Caco-2 (cell line): Measurements from ENCODE around the gene SRPRB. TPM values are rescaled to one million over a fixed set of nuclear protein-coding genes. Genes with fewer than 3 reads are reported as not detected.

Experiments
- BruUV-seq: library from RNA; stranded (reverse); fragments of 400-500 nt; replicated peaks from 2 replicates; lab custom pipeline; 2021; lab: Mats Ljungman, UMichigan
- CTCF ChIA-PET: fragments of 300-600 bp; sonication (Branson Sonifier 250); formaldehyde crosslinking; loops from one replicate; lab custom pipeline; 2022; ENCODE audit warnings: antibody characterized with exemption; lab: Charles Lee
- POLR2A ChIA-PET: fragments of 300-600 bp; sonication (Branson Sonifier 250); formaldehyde crosslinking; loops from one replicate; lab custom pipeline; 2022; ENCODE audit warnings: antibody characterized with exemption; lab: Charles Lee
- DNase-seq, 2 experiments: peaks; one replicate each; pipeline versions ENCODE4 v3.0.0 to v3.0.0-alpha.2; 2020 to 2022
- H3K27me3 ChIP-seq: replicated peaks from 2 replicates; pipeline ENCODE4 v1.6.0; 2011; ENCODE audit warnings: low read length; ENCODE audit not compliant: control insufficient read depth, insufficient read depth
- H3K36me3 ChIP-seq: 2 replicates; pipeline ENCODE4 v1.5.1; 2011; ENCODE audit warnings: low read length; ENCODE audit not compliant: control insufficient read depth, insufficient read depth
- H3K4me1 ChIP-seq: fragments of 250-450 bp; sonication (Bioruptor Pico); 2 replicates; pipeline ENCODE4 v1.5.1; 2020; ENCODE audit warnings: mild to moderate bottlenecking
- H3K4me3 ChIP-seq: 2 replicates; pipeline ENCODE4 v1.5.1; 2011; ENCODE audit warnings: low read depth, mild to moderate bottlenecking, control low read depth, low read length
- H3K9me3 ChIP-seq: fragments of 250-450 bp; sonication (Bioruptor Pico); 2 replicates; pipeline ENCODE4 v1.5.1; 2020; ENCODE audit warnings: mild to moderate bottlenecking, moderate library complexity
- H3K27ac Mint-ChIP-seq: one replicate; pipeline ENCODE4 v1.8.0; 2022; ENCODE audit warnings: mixed read lengths; ENCODE audit not compliant: unreplicated experiment
- H3K27me3 Mint-ChIP-seq: one replicate; pipeline ENCODE4 v1.8.0; 2022; ENCODE audit warnings: mixed read lengths; ENCODE audit not compliant: insufficient read depth, unreplicated experiment
- H3K36me3 Mint-ChIP-seq: one replicate; pipeline ENCODE4 v1.8.0; 2022; ENCODE audit warnings: mild to moderate bottlenecking, mixed read lengths; ENCODE audit not compliant: insufficient read depth, unreplicated experiment
- H3K4me1 Mint-ChIP-seq: one replicate; pipeline ENCODE4 v1.8.0; 2022; ENCODE audit warnings: low read depth, mixed read lengths; ENCODE audit not compliant: unreplicated experiment
- H3K4me3 Mint-ChIP-seq: one replicate; pipeline ENCODE4 v1.8.0; 2022; ENCODE audit warnings: mild to moderate bottlenecking, moderate library complexity, mixed read lengths; ENCODE audit not compliant: unreplicated experiment
- H3K9me3 Mint-ChIP-seq: one replicate; pipeline ENCODE4 v1.8.0; 2022; ENCODE audit warnings: mixed read lengths; ENCODE audit not compliant: unreplicated experiment
- CTCF ChIP-seq, 2 experiments: fragments of 200-600 bp in 1 of 2; IDR thresholded peaks; 1 replicate in 1 of 2; 2 replicates in 1 of 2; pipeline versions ENCODE4 v1.5.1 to v1.8.0; 2011 to 2022; ENCODE audit warnings: antibody characterized with exemption in 1 of 2, control low read depth in 1 of 2, inconsistent platforms in 1 of 2, low read depth in 1 of 2, low read length in 1 of 2, mild to moderate bottlenecking in 1 of 2, moderate library complexity in 1 of 2; ENCODE audit not compliant: insufficient read depth in 1 of 2, severe bottlenecking in 1 of 2, unreplicated experiment in 1 of 2
- intact Hi-C: fragments of 100-400 bp; cut with micrococcal nuclease; formaldehyde crosslinking; loops from one replicate; pipeline ENCODE4 v1.10.0; 2022; ENCODE audit not compliant: unreplicated experiment
- total RNA-seq: library from RNA; stranded (reverse); gene quantifications from 2 replicates; pipeline ENCODE4 v1.2.3, GENCODE V29; 2022

The SRPRB gene
- total RNA-seq, 1 experiment from 2014 or later, result 87.3 TPM

DNA sequence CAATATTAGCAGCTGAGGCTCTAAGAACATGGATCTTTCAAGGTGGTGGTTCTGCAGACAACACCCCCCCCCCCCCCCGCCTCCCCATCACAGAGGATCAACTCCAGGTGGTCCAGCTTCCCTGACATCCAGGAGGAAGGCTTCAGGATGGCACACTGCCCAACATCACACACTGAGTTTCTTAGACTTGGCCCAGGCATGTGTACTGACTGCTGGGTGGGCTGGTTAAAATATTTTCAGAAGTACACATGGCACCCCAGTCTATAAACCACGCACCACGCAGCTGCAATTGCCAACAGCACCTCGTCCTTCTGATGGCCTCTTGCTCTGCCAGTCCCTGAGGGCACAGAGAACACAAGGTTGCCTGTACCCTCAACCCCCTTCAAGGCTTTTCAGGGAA, 22.1 kb downstream of the SRPRB start:
- Mint-ChIP-seq H3K36me3 (peaks cover 5% of the 10 kb centered on the region), H3K4me1 (no peaks in the 10 kb centered on the region), H3K4me3 (no peak overlapping the region), H3K9me3 (no peaks in the 10 kb centered on the region), H3K27me3 (no peaks in the 10 kb centered on the region), H3K27ac (no peak overlapping the region)
- Histone ChIP-seq H3K4me3 (no peak overlapping the region), H3K27me3 (no peaks in the 10 kb centered on the region), H3K36me3 (peaks cover 1% of the 10 kb centered on the region), H3K4me1 (no peaks in the 10 kb centered on the region), H3K9me3 (no peaks in the 10 kb centered on the region)
- intact Hi-C loops, result loop anchor here (5.0 kb wide), 1 partner anchor 70 kb away; the partner anchor contains the start of gene RAB6B
- ChIA-PET POLR2A (no interaction called here), CTCF (no interaction called here)
- no peak for DNase-seq
- BruUV-seq, result no TSS peak
- no peak for TF ChIP-seq CTCF (IDR thresholded peaks at IDR 0.05; ENCODE audit: insufficient read depth in 1 of 2, low read depth in 1 of 2, low read length in 1 of 2, severe bottlenecking in 1 of 2, unreplicated experiment in 1 of 2)

GRCh38 chr3:133828576-133829309, 23.1 kb downstream of the SRPRB start:
- Histone ChIP-seq H3K4me1 (no peaks in the 10 kb centered on the region), H3K9me3 (no peaks in the 10 kb centered on the region), H3K4me3 (no peak overlapping the region), H3K36me3 (peaks cover 1% of the 10 kb centered on the region), H3K27me3 (no peaks in the 10 kb centered on the region)
- CTCF ChIA-PET, result no interaction called here
- Mint-ChIP-seq H3K9me3 (no peaks in the 10 kb centered on the region), H3K27ac (no peak overlapping the region), H3K4me3 (no peak overlapping the region), H3K27me3 (no peaks in the 10 kb centered on the region), H3K36me3 (no peaks in the 10 kb centered on the region), H3K4me1 (no peaks in the 10 kb centered on the region)
- POLR2A ChIA-PET, result no interaction called here
- DNase-seq, result no peak
- no TSS peak for BruUV-seq
- intact Hi-C loops, result loop anchor here (5.0 kb wide), 1 partner anchor 69 kb away; the partner anchor contains the start of gene RAB6B
- TF ChIP-seq CTCF (IDR thresholded peaks at IDR 0.05; ENCODE audit: insufficient read depth in 1 of 2, low read depth in 1 of 2, low read length in 1 of 2, severe bottlenecking in 1 of 2, unreplicated experiment in 1 of 2), result no peak

DNA sequence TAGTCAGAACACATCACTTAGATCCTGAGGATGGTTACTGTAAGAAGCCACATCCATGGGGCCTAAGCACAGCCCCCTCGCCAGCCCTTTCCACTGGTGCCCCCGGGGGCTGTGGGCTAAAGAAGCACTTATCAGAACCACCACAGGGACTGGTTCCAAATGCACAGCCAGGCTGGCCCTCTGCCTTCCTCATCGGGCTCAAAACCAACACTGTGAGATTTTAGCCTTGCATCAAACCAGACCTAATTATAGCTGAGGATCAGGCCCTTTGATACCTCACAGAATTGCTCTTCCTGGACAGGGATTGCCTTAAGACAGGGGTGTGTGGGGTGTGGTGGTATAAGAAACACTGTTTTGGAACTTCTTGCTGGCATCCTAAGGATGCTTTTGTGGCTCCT, 23.7 kb downstream of the SRPRB start:
- ChIA-PET CTCF (no interaction called here), POLR2A (no interaction called here)
- Mint-ChIP-seq H3K4me3 (no peak overlapping the region), H3K27me3 (no peaks in the 10 kb centered on the region), H3K9me3 (no peaks in the 10 kb centered on the region), H3K4me1 (no peaks in the 10 kb centered on the region), H3K36me3 (no peaks in the 10 kb centered on the region), H3K27ac (no peak overlapping the region)
- Histone ChIP-seq H3K27me3 (no peaks in the 10 kb centered on the region), H3K4me1 (no peaks in the 10 kb centered on the region), H3K4me3 (no peak overlapping the region), H3K36me3 (peaks cover 1% of the 10 kb centered on the region), H3K9me3 (no peaks in the 10 kb centered on the region)
- no peak for TF ChIP-seq CTCF (IDR thresholded peaks at IDR 0.05; ENCODE audit: insufficient read depth in 1 of 2, low read depth in 1 of 2, low read length in 1 of 2, severe bottlenecking in 1 of 2, unreplicated experiment in 1 of 2)
- BruUV-seq, result no TSS peak
- DNase-seq, result no peak
- intact Hi-C loops, result loop anchor here (5.0 kb wide), 1 partner anchor 68 kb away; the partner anchor contains the start of gene RAB6B
